ENCODE results near the gene DYNC2I2. TPM values are rescaled to one million over a fixed set of nuclear protein-coding genes. Genes with fewer than 3 reads are reported as not detected.
"Not testable (repeated sequence)": the region's sequence is repeated elsewhere in the genome, so short reads cannot be mapped to it uniquely, and the experiment has no call there.

Gene DYNC2I2
- total RNA-seq, 1 donor from 2014 or later, result 31.8 TPM

- Histone ChIP-seq H3K27ac (ENCODE audit: low read depth, low read length) (peak overlapping the region; percentile 58), H3K4me3 (ENCODE audit: low read length in 3 of 3) (no peak overlapping the region), H3K9ac (ENCODE audit: low read depth in 1 of 3, low read length in 3 of 3) (no peak overlapping the region), H3K4me1 (ENCODE audit: control insufficient read depth in 3 of 3, insufficient read depth in 3 of 3, low read length in 3 of 3) (peaks cover 9 to 18% (median 15%) of the 10 kb centered on the region in 3 donors), H3K36me3 (ENCODE audit: control insufficient read depth in 3 of 3, insufficient read depth in 3 of 3, low read length in 3 of 3) (peaks cover 42 to 72% (median 56%) of the 10 kb centered on the region in 3 donors), H3K27me3 (ENCODE audit: control insufficient read depth in 3 of 3, insufficient read depth in 3 of 3, low read length in 3 of 3) (no peaks in the 10 kb centered on the region), H3K9me3 (ENCODE audit: control insufficient read depth in 3 of 3, low read length in 3 of 3) (no peaks in the 10 kb centered on the region)
Measured at GRCh38 chr9:128607642-128608350, 48.9 kb downstream of the DYNC2I2 start.

- Histone ChIP-seq H3K4me3 (ENCODE audit: low read length in 3 of 3) (no peak overlapping the region), H3K9ac (ENCODE audit: low read depth in 1 of 3, low read length in 3 of 3) (no peak overlapping the region), H3K27ac (ENCODE audit: low read depth, low read length) (no peak overlapping the region), H3K27me3 (ENCODE audit: control insufficient read depth in 3 of 3, insufficient read depth in 3 of 3, low read length in 3 of 3) (no peaks in the 10 kb centered on the region), H3K9me3 (ENCODE audit: control insufficient read depth in 3 of 3, low read length in 3 of 3) (no peaks in the 10 kb centered on the region), H3K36me3 (ENCODE audit: control insufficient read depth in 3 of 3, insufficient read depth in 3 of 3, low read length in 3 of 3) (peaks cover 32 to 60% (median 57%) of the 10 kb centered on the region in 3 donors), H3K4me1 (ENCODE audit: control insufficient read depth in 3 of 3, insufficient read depth in 3 of 3, low read length in 3 of 3) (peaks cover 8 to 14% (median 13%) of the 10 kb centered on the region in 3 donors)
Measured at GRCh38 chr9:128603697-128604096, 53.0 kb downstream of the DYNC2I2 start.

GRCh38 chr9:128600099-128600498 is 56.5 kb downstream of the DYNC2I2 start:
- no peak overlapping the region for H3K9ac ChIP-seq (ENCODE audit: low read depth in 1 of 3, low read length in 3 of 3)
- no peak overlapping the region for H3K4me3 ChIP-seq (ENCODE audit: low read length in 3 of 3)
- peaks cover 30 to 64% (median 57%) of the 10 kb centered on the region in 3 donors for H3K36me3 ChIP-seq (ENCODE audit: control insufficient read depth in 3 of 3, insufficient read depth in 3 of 3, low read length in 3 of 3)
- no peaks in the 10 kb centered on the region for H3K27me3 ChIP-seq (ENCODE audit: control insufficient read depth in 3 of 3, insufficient read depth in 3 of 3, low read length in 3 of 3)
- no peaks in the 10 kb centered on the region for H3K4me1 ChIP-seq (ENCODE audit: control insufficient read depth in 3 of 3, insufficient read depth in 3 of 3, low read length in 3 of 3)
- no peaks in the 10 kb centered on the region for H3K9me3 ChIP-seq (ENCODE audit: control insufficient read depth in 3 of 3, low read length in 3 of 3)
- no peak overlapping the region for H3K27ac ChIP-seq (ENCODE audit: low read depth, low read length)

- Histone ChIP-seq H3K36me3 (ENCODE audit: control insufficient read depth in 3 of 3, insufficient read depth in 3 of 3, low read length in 3 of 3) (peaks cover 44 to 74% (median 69%) of the 10 kb centered on the region in 3 donors), H3K27me3 (ENCODE audit: control insufficient read depth in 3 of 3, insufficient read depth in 3 of 3, low read length in 3 of 3) (no peaks in the 10 kb centered on the region), H3K4me1 (ENCODE audit: control insufficient read depth in 3 of 3, insufficient read depth in 3 of 3, low read length in 3 of 3) (no peaks in the 10 kb centered on the region), H3K4me3 (ENCODE audit: low read length in 3 of 3) (no peak overlapping the region), H3K9ac (ENCODE audit: low read depth in 1 of 3, low read length in 3 of 3) (no peak overlapping the region), H3K9me3 (ENCODE audit: control insufficient read depth in 3 of 3, low read length in 3 of 3) (no peaks in the 10 kb centered on the region), H3K27ac (ENCODE audit: low read depth, low read length) (no peak overlapping the region)
Measured at GRCh38 chr9:128595471-128595870, 61.2 kb downstream of the DYNC2I2 start.

- peaks cover 46 to 69% (median 63%) of the 10 kb centered on the region in 3 donors for H3K36me3 ChIP-seq (ENCODE audit: control insufficient read depth in 3 of 3, insufficient read depth in 3 of 3, low read length in 3 of 3)
- H3K4me1 ChIP-seq (ENCODE audit: control insufficient read depth in 3 of 3, insufficient read depth in 3 of 3, low read length in 3 of 3), result no peaks in the 10 kb centered on the region
- H3K27ac ChIP-seq (ENCODE audit: low read depth, low read length), result no peak overlapping the region
- no peak overlapping the region for H3K9ac ChIP-seq (ENCODE audit: low read depth in 1 of 3, low read length in 3 of 3)
- H3K4me3 ChIP-seq (ENCODE audit: low read length in 3 of 3), result no peak overlapping the region
- H3K27me3 ChIP-seq (ENCODE audit: control insufficient read depth in 3 of 3, insufficient read depth in 3 of 3, low read length in 3 of 3), result no peaks in the 10 kb centered on the region
- H3K9me3 ChIP-seq (ENCODE audit: control insufficient read depth in 3 of 3, low read length in 3 of 3), result no peaks in the 10 kb centered on the region
Measured at GRCh38 chr9:128593856-128594255, 62.8 kb downstream of the DYNC2I2 start.

GRCh38 chr9:128593039-128593438 is 63.6 kb downstream of the DYNC2I2 start:
- H3K27me3 ChIP-seq (ENCODE audit: control insufficient read depth in 3 of 3, insufficient read depth in 3 of 3, low read length in 3 of 3), result no peaks in the 10 kb centered on the region
- H3K4me1 ChIP-seq (ENCODE audit: control insufficient read depth in 3 of 3, insufficient read depth in 3 of 3, low read length in 3 of 3), result no peaks in the 10 kb centered on the region
- no peak overlapping the region for H3K4me3 ChIP-seq (ENCODE audit: low read length in 3 of 3)
- no peak overlapping the region for H3K27ac ChIP-seq (ENCODE audit: low read depth, low read length)
- H3K9me3 ChIP-seq (ENCODE audit: control insufficient read depth in 3 of 3, low read length in 3 of 3), result no peaks in the 10 kb centered on the region
- no peak overlapping the region for H3K9ac ChIP-seq (ENCODE audit: low read depth in 1 of 3, low read length in 3 of 3)
- peaks cover 49 to 67% (median 59%) of the 10 kb centered on the region in 3 donors for H3K36me3 ChIP-seq (ENCODE audit: control insufficient read depth in 3 of 3, insufficient read depth in 3 of 3, low read length in 3 of 3)

- H3K4me1 ChIP-seq (ENCODE audit: control insufficient read depth in 3 of 3, insufficient read depth in 3 of 3, low read length in 3 of 3), result no peaks in the 10 kb centered on the region
- H3K4me3 ChIP-seq (ENCODE audit: low read length in 3 of 3), result no peak overlapping the region
- no peak overlapping the region for H3K27ac ChIP-seq (ENCODE audit: low read depth, low read length)
- peaks cover 63 to 82% (median 76%) of the 10 kb centered on the region in 3 donors for H3K36me3 ChIP-seq (ENCODE audit: control insufficient read depth in 3 of 3, insufficient read depth in 3 of 3, low read length in 3 of 3)
- H3K9ac ChIP-seq (ENCODE audit: low read depth in 1 of 3, low read length in 3 of 3), result no peak overlapping the region
- no peaks in the 10 kb centered on the region for H3K27me3 ChIP-seq (ENCODE audit: control insufficient read depth in 3 of 3, insufficient read depth in 3 of 3, low read length in 3 of 3)
- no peaks in the 10 kb centered on the region for H3K9me3 ChIP-seq (ENCODE audit: control insufficient read depth in 3 of 3, low read length in 3 of 3)
Measured at GRCh38 chr9:128588581-128589233, 67.9 kb downstream of the DYNC2I2 start.

GRCh38 chr9:128587453-128587852 is 69.2 kb downstream of the DYNC2I2 start:
- no peak overlapping the region for H3K9ac ChIP-seq (ENCODE audit: low read depth in 1 of 3, low read length in 3 of 3)
- H3K4me1 ChIP-seq (ENCODE audit: control insufficient read depth in 3 of 3, insufficient read depth in 3 of 3, low read length in 3 of 3), result no peaks in the 10 kb centered on the region
- no peaks in the 10 kb centered on the region for H3K27me3 ChIP-seq (ENCODE audit: control insufficient read depth in 3 of 3, insufficient read depth in 3 of 3, low read length in 3 of 3)
- H3K4me3 ChIP-seq (ENCODE audit: low read length in 3 of 3), result no peak overlapping the region
- H3K27ac ChIP-seq (ENCODE audit: low read depth, low read length), result no peak overlapping the region
- no peaks in the 10 kb centered on the region for H3K9me3 ChIP-seq (ENCODE audit: control insufficient read depth in 3 of 3, low read length in 3 of 3)
- peaks cover 66 to 83% (median 78%) of the 10 kb centered on the region in 3 donors for H3K36me3 ChIP-seq (ENCODE audit: control insufficient read depth in 3 of 3, insufficient read depth in 3 of 3, low read length in 3 of 3)

- H3K9me3 ChIP-seq (ENCODE audit: control insufficient read depth in 3 of 3, low read length in 3 of 3); H3K27ac ChIP-seq (ENCODE audit: low read depth, low read length); H3K27me3 ChIP-seq (ENCODE audit: control insufficient read depth in 3 of 3, insufficient read depth in 3 of 3, low read length in 3 of 3); H3K4me3 ChIP-seq (ENCODE audit: low read length in 3 of 3); H3K4me1 ChIP-seq (ENCODE audit: control insufficient read depth in 3 of 3, insufficient read depth in 3 of 3, low read length in 3 of 3); H3K9ac ChIP-seq (ENCODE audit: low read depth in 1 of 3, low read length in 3 of 3): not testable (repeated sequence)
- H3K36me3 ChIP-seq (ENCODE audit: control insufficient read depth in 3 of 3, insufficient read depth in 3 of 3, low read length in 3 of 3), result peaks cover 70 to 84% (median 79%) of the 10 kb centered on the region in 3 donors
Measured at GRCh38 chr9:128586934-128587333, 69.7 kb downstream of the DYNC2I2 start.

- not testable (repeated sequence) for H3K9me3 ChIP-seq (ENCODE audit: control insufficient read depth in 3 of 3, low read length in 3 of 3); H3K9ac ChIP-seq (ENCODE audit: low read depth in 1 of 3, low read length in 3 of 3); H3K27me3 ChIP-seq (ENCODE audit: control insufficient read depth in 3 of 3, insufficient read depth in 3 of 3, low read length in 3 of 3); H3K4me3 ChIP-seq (ENCODE audit: low read length in 3 of 3); H3K4me1 ChIP-seq (ENCODE audit: control insufficient read depth in 3 of 3, insufficient read depth in 3 of 3, low read length in 3 of 3); H3K27ac ChIP-seq (ENCODE audit: low read depth, low read length)
- H3K36me3 ChIP-seq (ENCODE audit: control insufficient read depth in 3 of 3, insufficient read depth in 3 of 3, low read length in 3 of 3), result peaks cover 71 to 86% (median 85%) of the 10 kb centered on the region in 3 donors
Measured at GRCh38 chr9:128585155-128585554, 71.5 kb downstream of the DYNC2I2 start.
